NCI-H774 (cell line): ENCODE results near the gene TMEM181.
"Not testable (repeated sequence)": the region's sequence is repeated elsewhere in the genome, so short reads cannot be mapped to it uniquely, and the experiment has no call there.

ENCODE experiments used
- DNase-seq: peaks from one replicate; lab custom pipeline; 2025; lab: John Stamatoyannopoulos, UW

TMEM181 gene

GRCh38 chr6:158621694-158622544 lies 62.0 kb downstream of the TMEM181 start:
- DNase-seq, result no peak

GRCh38 chr6:158622545-158623190 lies 62.8 kb downstream of the TMEM181 start:
- DNase-seq, result no peak

GRCh38 chr6:158624684-158625682 lies 65.1 kb downstream of the TMEM181 start:
- no peak for DNase-seq

- DNase-seq, result no peak
Observed at GRCh38 chr6:158625881-158626305, 66.0 kb downstream of the TMEM181 start.

DNA sequence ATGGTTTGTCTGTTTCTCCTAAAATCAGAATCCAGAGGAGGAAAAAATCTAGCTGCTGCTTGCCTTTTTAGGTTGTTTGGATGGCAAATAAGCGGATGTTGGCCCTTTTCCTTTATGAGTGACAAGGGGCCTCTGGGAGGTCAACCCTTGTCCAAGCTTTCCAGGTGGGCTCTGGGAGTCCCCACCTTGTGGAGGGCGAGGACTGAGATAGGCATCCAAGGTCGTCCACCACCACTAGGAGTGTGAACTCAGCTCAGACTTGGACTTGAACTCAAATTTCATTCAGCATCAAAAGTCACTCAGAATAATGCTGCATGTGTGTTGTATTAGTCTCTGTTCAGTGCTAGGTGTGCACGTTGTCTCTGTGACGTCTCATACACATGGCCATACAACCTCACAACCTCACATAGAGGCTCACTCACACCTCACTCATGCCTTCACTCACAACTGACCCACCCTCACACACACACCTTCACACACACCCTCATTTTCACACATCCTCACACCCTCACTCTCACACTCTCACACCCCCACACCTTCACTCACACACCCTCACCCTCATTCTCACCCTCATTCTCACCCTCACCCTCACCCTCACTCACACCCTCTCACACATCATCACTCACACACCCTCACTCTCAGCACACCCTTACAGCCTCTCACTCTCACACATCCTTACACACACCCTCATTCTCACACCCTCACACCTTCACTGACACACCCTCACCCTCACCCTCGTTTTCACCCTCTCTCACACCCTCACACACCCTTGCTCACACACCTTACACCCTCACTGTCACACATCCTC lies 66.7 kb downstream of the TMEM181 start:
- DNase-seq, result no peak

GRCh38 chr6:158627168-158627939 lies 67.5 kb downstream of the TMEM181 start:
- DNase-seq, result no peak

- no peak for DNase-seq
Observed at GRCh38 chr6:158627940-158628211, 68.0 kb downstream of the TMEM181 start.

DNA sequence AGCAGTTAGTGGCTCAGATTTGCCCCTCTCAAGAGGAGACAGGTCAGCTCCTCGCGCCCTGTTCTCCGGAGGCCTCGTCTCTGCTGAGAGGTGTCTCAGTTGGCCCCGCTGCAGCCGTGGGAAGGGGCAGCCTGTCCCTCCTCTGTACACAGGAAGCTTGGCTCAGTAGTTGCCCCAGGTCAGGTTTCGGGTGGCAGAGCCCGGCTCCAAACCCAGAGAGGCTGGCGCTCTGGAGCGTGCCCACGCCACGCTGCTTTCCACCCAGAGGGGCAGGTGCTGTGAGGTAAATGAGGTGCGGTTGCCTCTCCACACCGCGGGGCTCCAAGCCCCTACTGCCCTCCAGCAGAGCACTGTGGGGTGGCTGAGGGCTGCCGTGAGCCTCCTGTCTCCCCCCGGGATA lies 68.7 kb downstream of the TMEM181 start:
- DNase-seq, result no peak

DNA sequence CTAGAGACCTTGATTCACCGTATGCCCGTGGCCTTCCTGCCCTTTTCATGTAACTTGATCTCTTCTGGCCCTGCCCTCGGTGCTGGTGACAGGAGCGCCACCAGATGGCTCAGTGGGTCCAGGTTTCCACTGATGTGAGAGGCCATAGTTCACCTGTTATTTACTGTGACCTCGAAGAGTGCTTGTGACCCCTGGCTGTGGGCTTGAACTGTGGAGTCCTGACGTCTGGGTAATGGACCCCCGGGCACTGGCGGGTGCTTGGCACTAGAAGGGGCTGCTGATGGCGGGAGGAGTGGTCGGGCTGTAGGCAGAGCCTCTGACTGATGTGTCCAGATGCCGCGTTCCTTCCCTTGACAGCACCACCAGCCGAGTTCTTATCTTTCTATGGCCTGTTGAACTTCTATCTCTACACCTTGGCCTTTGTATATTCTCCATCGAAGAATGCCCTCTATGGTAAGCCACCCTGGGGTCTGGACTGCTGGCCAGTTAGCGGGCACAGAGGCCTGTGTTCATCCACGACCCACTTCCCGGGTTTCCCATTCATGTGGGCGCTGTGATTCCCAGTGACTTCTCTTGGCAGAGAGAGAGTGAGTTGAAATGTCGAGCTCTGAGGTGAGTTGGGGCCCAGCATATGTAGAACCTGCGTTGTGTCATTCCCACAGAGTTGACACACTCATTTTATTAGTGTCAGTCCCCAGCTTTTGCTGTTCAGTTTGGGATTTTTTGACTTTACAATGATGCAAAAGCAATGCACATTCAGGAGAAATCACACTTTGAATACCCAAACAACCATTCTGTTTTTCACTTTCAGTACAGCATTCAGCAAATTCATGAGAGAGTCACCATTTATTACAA lies 69.7 kb downstream of the TMEM181 start:
- DNase-seq, result no peak

DNA sequence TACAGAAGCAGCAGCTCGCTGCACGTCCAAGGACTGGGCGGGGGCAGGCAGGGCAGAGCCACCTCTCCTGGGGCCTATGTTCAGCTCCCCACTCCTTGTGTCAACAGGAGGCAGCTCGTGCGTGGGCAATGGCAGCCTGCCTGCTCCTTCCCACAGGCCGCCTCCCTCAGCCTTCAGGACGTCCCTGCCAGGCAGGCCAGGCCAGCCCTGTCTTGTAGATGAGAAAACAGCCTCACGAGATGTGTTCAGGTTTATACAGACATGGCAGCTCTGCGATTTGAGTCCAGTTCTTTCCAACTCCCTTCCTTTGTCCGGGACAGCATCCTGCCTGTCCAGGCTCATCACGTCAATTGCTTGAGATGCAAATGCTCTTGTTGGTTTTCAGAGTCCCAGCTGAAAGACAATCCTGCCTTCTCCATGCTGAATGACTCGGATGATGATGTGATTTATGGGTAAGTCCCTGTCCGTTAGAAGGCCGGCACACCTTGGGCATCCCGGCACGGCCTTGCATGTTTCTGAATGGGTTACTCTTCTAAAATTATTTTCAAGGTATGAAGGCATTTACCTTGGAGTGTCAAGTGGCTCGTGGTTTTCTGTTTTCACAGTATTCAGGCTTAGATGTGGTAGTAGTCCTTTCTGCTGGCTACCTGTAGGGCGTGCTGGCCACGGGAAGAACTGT lies 71.2 kb downstream of the TMEM181 start:
- DNase-seq, result no peak

DNA sequence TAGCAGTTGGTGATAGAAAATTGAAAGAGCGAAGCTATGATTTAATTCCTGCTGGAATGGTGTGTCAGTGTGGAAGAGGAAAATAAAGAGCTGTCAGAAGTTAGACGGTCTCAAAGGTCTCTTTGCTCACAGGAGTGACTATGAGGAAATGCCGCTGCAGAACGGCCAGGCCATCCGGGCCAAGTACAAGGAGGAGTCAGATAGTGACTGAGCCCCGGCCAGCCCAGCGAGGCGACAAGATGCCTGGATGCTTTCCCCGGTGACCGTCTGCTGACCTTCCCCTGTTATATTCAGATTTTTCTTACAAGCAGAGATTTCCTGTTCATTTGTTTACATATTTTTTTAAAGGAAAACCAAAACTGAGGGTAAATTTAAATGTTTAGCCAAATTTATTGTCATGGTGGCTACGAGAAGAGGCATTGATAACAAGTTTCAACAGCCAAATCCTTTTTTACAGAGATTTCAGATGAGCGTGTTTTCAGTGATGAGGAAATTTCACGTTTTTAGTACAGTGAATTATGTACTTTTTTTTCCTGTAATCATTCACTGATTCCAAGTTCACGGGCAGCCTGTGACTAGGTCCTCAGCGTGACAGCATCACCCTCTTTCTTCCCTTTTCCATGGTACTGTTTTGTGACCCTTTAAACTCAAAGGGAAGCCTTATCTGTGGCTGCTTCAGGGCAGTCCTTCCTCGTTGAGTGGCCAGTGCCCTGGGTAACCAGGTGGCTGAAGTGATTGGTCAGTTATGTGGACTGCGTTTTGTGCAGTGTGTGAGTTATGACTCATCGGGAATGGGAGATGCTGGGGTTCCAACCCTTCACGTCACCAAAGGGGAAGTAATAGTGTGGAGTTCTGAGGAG lies 72.0 kb downstream of the TMEM181 start:
- no peak for DNase-seq

DNA sequence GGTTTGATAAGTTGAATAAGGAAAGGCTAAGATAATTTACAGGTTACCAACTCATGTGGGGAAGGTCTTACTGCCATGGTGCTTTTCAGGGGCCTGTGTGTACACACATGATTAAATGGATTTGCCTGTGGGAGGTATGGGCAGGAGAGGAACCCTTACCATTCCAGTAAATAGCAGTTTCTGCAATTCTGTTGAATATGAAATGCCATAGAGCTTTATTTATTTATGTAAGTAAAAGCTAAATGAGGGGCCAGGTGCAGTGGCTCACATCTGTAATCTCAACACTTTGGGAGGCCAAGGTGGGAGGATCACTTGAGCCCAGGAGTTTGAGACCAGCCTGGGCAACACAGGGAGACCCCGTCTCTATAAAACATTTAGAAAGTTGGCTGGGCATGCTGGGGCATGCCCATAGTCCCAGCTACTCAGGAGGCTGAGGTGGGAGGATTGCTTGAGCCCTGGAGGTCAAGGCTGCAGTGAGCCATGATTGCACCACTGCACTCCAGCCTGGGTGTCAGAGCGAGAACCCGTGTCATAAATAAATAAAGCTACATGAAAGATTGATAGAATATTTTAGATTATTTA lies 72.7 kb downstream of the TMEM181 start:
- DNase-seq, result not testable (repeated sequence)

GRCh38 chr6:158633127-158633526 lies 73.2 kb downstream of the TMEM181 start:
- no peak for DNase-seq

GRCh38 chr6:158634695-158635426 lies 75.0 kb downstream of the TMEM181 start:
- no peak for DNase-seq

GRCh38 chr6:158635427-158636073 lies 75.7 kb downstream of the TMEM181 start:
- DNase-seq, result no peak

- no peak for DNase-seq
Observed at GRCh38 chr6:158636778-158637177, 76.9 kb downstream of the TMEM181 start.
